NB4 (cell line): Measurements from ENCODE around the gene E2F3.

ENCODE experiments used
- POLR2A ChIP-seq: IDR thresholded peaks from 2 replicates; pipeline ENCODE4 v1.6.1; 2011; ENCODE audit warnings: mild to moderate bottlenecking; ENCODE audit not compliant: insufficient read length; ENCODE audit errors: extremely low read depth
- TF ChIP-seq, protein P1 (sequence below): IDR thresholded peaks from one replicate; pipeline ENCODE4 v1.5.1; 2012; ENCODE audit warnings: low read depth, low read length
- TF ChIP-seq, protein P2 (sequence below): IDR thresholded peaks from 2 replicates; pipeline ENCODE4 v1.6.1; 2011; ENCODE audit warnings: low read depth, low read length

- TF ChIP-seq POLR2A, result no peak
- TF ChIP-seq, protein P1, sequence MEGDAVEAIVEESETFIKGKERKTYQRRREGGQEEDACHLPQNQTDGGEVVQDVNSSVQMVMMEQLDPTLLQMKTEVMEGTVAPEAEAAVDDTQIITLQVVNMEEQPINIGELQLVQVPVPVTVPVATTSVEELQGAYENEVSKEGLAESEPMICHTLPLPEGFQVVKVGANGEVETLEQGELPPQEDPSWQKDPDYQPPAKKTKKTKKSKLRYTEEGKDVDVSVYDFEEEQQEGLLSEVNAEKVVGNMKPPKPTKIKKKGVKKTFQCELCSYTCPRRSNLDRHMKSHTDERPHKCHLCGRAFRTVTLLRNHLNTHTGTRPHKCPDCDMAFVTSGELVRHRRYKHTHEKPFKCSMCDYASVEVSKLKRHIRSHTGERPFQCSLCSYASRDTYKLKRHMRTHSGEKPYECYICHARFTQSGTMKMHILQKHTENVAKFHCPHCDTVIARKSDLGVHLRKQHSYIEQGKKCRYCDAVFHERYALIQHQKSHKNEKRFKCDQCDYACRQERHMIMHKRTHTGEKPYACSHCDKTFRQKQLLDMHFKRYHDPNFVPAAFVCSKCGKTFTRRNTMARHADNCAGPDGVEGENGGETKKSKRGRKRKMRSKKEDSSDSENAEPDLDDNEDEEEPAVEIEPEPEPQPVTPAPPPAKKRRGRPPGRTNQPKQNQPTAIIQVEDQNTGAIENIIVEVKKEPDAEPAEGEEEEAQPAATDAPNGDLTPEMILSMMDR, result no peak
- TF ChIP-seq, protein P2, sequence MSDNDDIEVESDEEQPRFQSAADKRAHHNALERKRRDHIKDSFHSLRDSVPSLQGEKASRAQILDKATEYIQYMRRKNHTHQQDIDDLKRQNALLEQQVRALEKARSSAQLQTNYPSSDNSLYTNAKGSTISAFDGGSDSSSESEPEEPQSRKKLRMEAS, result no peak
These were observed 141.4 kb downstream of the E2F3 start for GRCh38 chr6:20542927-20543602.
